Measurements from ENCODE around the gene SCLY.
"Not testable (repeated sequence)": the region's sequence is repeated elsewhere in the genome, so short reads cannot be mapped to it uniquely, and the experiment has no call there.

SCLY gene

GRCh38 chr2:238040918-238041317 lies 19.9 kb upstream of the SCLY start:
- DNase-seq = no peak

GRCh38 chr2:238042090-238042489 lies 18.7 kb upstream of the SCLY start:
- no peak for DNase-seq

GRCh38 chr2:238042849-238043584 lies 17.8 kb upstream of the SCLY start:
- no peak for DNase-seq

GRCh38 chr2:238043851-238044250 lies 16.9 kb upstream of the SCLY start:
- no peak for DNase-seq

- DNase-seq = no peak
Measured at GRCh38 chr2:238045575-238045974, 15.2 kb upstream of the SCLY start.

- no peak for DNase-seq
Measured at GRCh38 chr2:238046725-238047270, 14.0 kb upstream of the SCLY start.

GRCh38 chr2:238053191-238053776 lies 7.5 kb upstream of the SCLY start:
- no peak for DNase-seq

GRCh38 chr2:238055841-238056240 lies 5.0 kb upstream of the SCLY start:
- no peak for DNase-seq

- DNase-seq = not testable (repeated sequence)
Measured at GRCh38 chr2:238057696-238058575, 2.9 kb upstream of the SCLY start.

- no peak for DNase-seq
Measured at GRCh38 chr2:238059505-238059904, 1.3 kb upstream of the SCLY start.

GRCh38 chr2:238060096-238060541 lies 682 bp upstream of the SCLY start:
- DNase-seq = no peak

GRCh38 chr2:238061315-238062202 lies 758 bp downstream of the SCLY start:
- peak in 2 of 5 donors; percentile 24 to 37 for DNase-seq

GRCh38 chr2:238063414-238064189 lies 2.8 kb downstream of the SCLY start:
- no peak for DNase-seq

GRCh38 chr2:238064376-238064775 lies 3.6 kb downstream of the SCLY start:
- DNase-seq = no peak

GRCh38 chr2:238065071-238065846 lies 4.5 kb downstream of the SCLY start:
- no peak for DNase-seq

GRCh38 chr2:238066218-238066617 lies 5.4 kb downstream of the SCLY start:
- no peak for DNase-seq

- DNase-seq = not testable (repeated sequence)
Measured at GRCh38 chr2:238066718-238067117, 5.9 kb downstream of the SCLY start.

- no peak for DNase-seq
Measured at GRCh38 chr2:238067939-238068338, 7.1 kb downstream of the SCLY start.

- DNase-seq = peak in 1 of 5 donors; percentile 14
Measured at GRCh38 chr2:238069021-238069709, 8.4 kb downstream of the SCLY start.

GRCh38 chr2:238069877-238070276 lies 9.1 kb downstream of the SCLY start:
- no peak for DNase-seq
